ENCODE measurements around the gene PLIN4.

DNA sequence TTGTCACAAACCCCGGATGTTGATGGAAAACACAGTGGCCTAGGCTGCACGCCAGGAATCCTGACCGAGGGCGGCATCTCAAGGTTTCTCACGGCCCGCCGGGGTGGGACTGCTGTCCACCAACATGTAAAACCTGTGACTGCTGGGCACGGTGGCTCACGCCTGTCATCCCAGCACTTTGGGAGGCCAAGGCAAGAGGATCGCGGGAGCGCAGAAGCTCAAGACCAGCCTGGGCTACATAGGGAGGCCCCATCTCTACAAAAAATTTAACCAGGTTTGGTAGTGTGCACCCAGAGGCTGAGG is 11.2 kb downstream of the PLIN4 start:
- TF ChIP-seq, protein P1, sequence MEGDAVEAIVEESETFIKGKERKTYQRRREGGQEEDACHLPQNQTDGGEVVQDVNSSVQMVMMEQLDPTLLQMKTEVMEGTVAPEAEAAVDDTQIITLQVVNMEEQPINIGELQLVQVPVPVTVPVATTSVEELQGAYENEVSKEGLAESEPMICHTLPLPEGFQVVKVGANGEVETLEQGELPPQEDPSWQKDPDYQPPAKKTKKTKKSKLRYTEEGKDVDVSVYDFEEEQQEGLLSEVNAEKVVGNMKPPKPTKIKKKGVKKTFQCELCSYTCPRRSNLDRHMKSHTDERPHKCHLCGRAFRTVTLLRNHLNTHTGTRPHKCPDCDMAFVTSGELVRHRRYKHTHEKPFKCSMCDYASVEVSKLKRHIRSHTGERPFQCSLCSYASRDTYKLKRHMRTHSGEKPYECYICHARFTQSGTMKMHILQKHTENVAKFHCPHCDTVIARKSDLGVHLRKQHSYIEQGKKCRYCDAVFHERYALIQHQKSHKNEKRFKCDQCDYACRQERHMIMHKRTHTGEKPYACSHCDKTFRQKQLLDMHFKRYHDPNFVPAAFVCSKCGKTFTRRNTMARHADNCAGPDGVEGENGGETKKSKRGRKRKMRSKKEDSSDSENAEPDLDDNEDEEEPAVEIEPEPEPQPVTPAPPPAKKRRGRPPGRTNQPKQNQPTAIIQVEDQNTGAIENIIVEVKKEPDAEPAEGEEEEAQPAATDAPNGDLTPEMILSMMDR (conservative IDR thresholded peaks at IDR 0.05 in 1 of 2, IDR thresholded peaks at IDR 0.05 in 1 of 2; ENCODE audit: low read depth in 1 of 2, low read length in 2 of 2), result no peak
- no peak for TF ChIP-seq EZH2 (IDR thresholded peaks at IDR 0.05; ENCODE audit: low read length, missing control alignments)
